ENCODE measurements around the gene FRMD4B. TPM values are rescaled to one million over a fixed set of nuclear protein-coding genes. Genes with fewer than 3 reads are reported as not detected.

The FRMD4B gene
- total and polyA plus RNA-seq, 2 donors (not counting 3 experiments of a cell fraction or from before 2014, with no cell fraction given): 66.4 to 89.7 TPM

DNA sequence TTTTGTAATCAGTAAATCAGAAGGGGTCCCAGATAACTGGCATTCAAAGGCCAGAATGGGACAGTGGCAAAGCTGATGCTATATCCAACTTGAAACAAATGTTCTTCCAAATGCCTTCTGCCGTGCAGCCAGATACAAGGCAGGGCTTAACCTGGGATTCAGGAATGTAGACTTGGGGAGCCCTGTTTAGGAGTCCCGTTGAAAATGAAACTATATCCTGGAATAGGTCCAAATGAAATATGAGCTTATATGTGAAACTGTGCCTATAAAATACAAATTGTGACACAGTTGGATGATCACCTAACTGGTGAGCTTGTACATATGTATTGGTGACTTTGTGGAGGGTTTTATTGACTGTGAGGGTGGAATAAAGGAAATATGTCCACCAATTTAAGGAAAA lies 28.7 kb downstream of the FRMD4B start:
- FAIRE-seq: no peak
- BruUV-seq (replicated peaks): no TSS peak

More for the DNA sequence above, 28.7 kb downstream of the FRMD4B start:
- H3K9me1 ChIP-seq (replicated peaks; ENCODE audit: control insufficient read depth, extremely low read depth, insufficient read depth, low read length): no peaks in the 10 kb centered on the region
- no peak overlapping the region for H2AFZ ChIP-seq (ENCODE audit: low read depth, low read length)
- peaks cover 12% of the 10 kb centered on the region for H3K79me2 ChIP-seq (ENCODE audit: control insufficient read depth, insufficient read depth, low read length)
- ChIA-PET CTCF (interaction anchor here (0.6 to 1.9 kb wide), 7 partner anchors 11 to 480 kb away, joined by 3 to 6 read pairs (median 3); partner anchors contain the start of gene FRMD4B), POLR2A (no interaction called here)
- no peaks in the 10 kb centered on the region for H4K20me1 ChIP-seq (replicated peaks; ENCODE audit: control insufficient read depth, extremely low read depth, insufficient read depth, low read length)
- intact Hi-C loops (cut with micrococcal nuclease) (no loop called here), dilution Hi-C loops (cut with MboI; ENCODE audit: extremely low pct_ligation_motif_present, low sequenced_read_pairs) (no loop called here)
- no peak overlapping the region for H3K4me2 ChIP-seq (ENCODE audit: insufficient read depth, low read length)
- H3K4me3 ChIP-seq (replicated peaks in 1 of 3; ENCODE audit: insufficient read depth in 1 of 3, low read depth in 1 of 3, low read length in 3 of 3): no peak overlapping the region
- H3K36me3 ChIP-seq (ENCODE audit: control insufficient read depth in 2 of 2, extremely low read depth in 1 of 2, insufficient read depth in 2 of 2, low read length in 2 of 2): no peaks in the 10 kb centered on the region
- no peak overlapping the region for H3K27ac ChIP-seq (ENCODE audit: insufficient read depth, low read depth, low read length)
- H3K9ac ChIP-seq (replicated peaks; ENCODE audit: extremely low read depth, insufficient read depth, low read length): no peak overlapping the region
- DNase-seq (ENCODE audit: low read depth, low spot score): no peak
- peaks cover 31% of the 10 kb centered on the region for H3K4me1 ChIP-seq (ENCODE audit: control insufficient read depth, extremely low read depth, insufficient read depth, low read length)
- H3K9me3 ChIP-seq (replicated peaks; ENCODE audit: control insufficient read depth, insufficient read depth, low read length): no peaks in the 10 kb centered on the region
- H3K27me3 ChIP-seq (ENCODE audit: control insufficient read depth in 2 of 2, insufficient read depth in 2 of 2, low read length in 2 of 2): no peaks in the 10 kb centered on the region
- no peak for TF ChIP-seq POLR2AphosphoS5 (IDR thresholded peaks at IDR 0.05; ENCODE audit: insufficient read depth, low read depth, low read length)
- TF ChIP-seq, protein P1, sequence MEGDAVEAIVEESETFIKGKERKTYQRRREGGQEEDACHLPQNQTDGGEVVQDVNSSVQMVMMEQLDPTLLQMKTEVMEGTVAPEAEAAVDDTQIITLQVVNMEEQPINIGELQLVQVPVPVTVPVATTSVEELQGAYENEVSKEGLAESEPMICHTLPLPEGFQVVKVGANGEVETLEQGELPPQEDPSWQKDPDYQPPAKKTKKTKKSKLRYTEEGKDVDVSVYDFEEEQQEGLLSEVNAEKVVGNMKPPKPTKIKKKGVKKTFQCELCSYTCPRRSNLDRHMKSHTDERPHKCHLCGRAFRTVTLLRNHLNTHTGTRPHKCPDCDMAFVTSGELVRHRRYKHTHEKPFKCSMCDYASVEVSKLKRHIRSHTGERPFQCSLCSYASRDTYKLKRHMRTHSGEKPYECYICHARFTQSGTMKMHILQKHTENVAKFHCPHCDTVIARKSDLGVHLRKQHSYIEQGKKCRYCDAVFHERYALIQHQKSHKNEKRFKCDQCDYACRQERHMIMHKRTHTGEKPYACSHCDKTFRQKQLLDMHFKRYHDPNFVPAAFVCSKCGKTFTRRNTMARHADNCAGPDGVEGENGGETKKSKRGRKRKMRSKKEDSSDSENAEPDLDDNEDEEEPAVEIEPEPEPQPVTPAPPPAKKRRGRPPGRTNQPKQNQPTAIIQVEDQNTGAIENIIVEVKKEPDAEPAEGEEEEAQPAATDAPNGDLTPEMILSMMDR (IDR thresholded peaks at IDR 0.05; ENCODE audit: extremely low read depth in 1 of 2, insufficient read depth in 1 of 2, low read depth in 1 of 2, low read length in 2 of 2): no peak
- TF ChIP-seq POLR2A (IDR thresholded peaks at IDR 0.05; ENCODE audit: low read depth, low read length): no peak
- no peak for TF ChIP-seq FOS (IDR thresholded peaks at IDR 0.05; ENCODE audit: borderline replicate concordance, insufficient read depth, low read length)
- no peak for TF ChIP-seq EZH2 (IDR thresholded peaks at IDR 0.05; ENCODE audit: borderline replicate concordance, low read depth, low read length, severe bottlenecking)
- TF ChIP-seq GATA2 (IDR thresholded peaks at IDR 0.05; ENCODE audit: insufficient read depth, insufficient read length, low read depth, low read length): no peak
- no peak for TF ChIP-seq MAX (IDR thresholded peaks at IDR 0.05; ENCODE audit: insufficient read depth, insufficient read length)
- TF ChIP-seq JUN (IDR thresholded peaks at IDR 0.05; ENCODE audit: borderline replicate concordance, insufficient read depth, insufficient read length, low read depth): no peak
- no peak for TF ChIP-seq MYC (IDR thresholded peaks at IDR 0.05; ENCODE audit: low read depth, low read length)

Measured in endothelial cell of umbilical vein (primary cell).